IMR-90 (cell line): ENCODE data around the gene CKAP5. TPM values are rescaled to one million over a fixed set of nuclear protein-coding genes. Genes with fewer than 3 reads are reported as not detected.

ENCODE experiments used
- ATAC-seq: fragments of 200-7000 bp; cut with Tn5 transposase; 2 replicates; pipeline ENCODE4 v1.9.1; 2020; ENCODE audit warnings: low read depth, mild to moderate bottlenecking, moderate library complexity
- BruUV-seq: library from RNA; stranded (reverse); fragments of 400-500 nt; replicated peaks from 2 replicates; lab custom pipeline; 2021; lab: Mats Ljungman, UMichigan
- CTCF ChIA-PET: fragments of 300-600 bp; formaldehyde crosslinking; extraction: SDS; loops from one replicate; lab custom pipeline; 2021; ENCODE audit warnings: antibody characterized with exemption; lab: Yijun Ruan, JAX
- POLR2A ChIA-PET: fragments of 300-600 bp; sonication (Branson Sonifier 250); formaldehyde crosslinking; loops from one replicate; lab custom pipeline; 2022; ENCODE audit warnings: antibody characterized with exemption; ENCODE audit not compliant: unreplicated experiment; lab: Charles Lee
- DNase-seq: peaks from one replicate; pipeline ENCODE4 v3.0.0; 2013
- H2AFZ ChIP-seq: replicated peaks from 2 replicates; pipeline ENCODE3; 2013; ENCODE audit warnings: low read length, mild to moderate bottlenecking; ENCODE audit not compliant: poor library complexity
- H2AK5ac ChIP-seq: 2 replicates; pipeline ENCODE4 v1.6.1; 2013; ENCODE audit warnings: low read depth, low read length, inconsistent platforms
- H2AK9ac ChIP-seq: replicated peaks from 2 replicates; pipeline ENCODE3; 2013; ENCODE audit warnings: mild to moderate bottlenecking, low read depth, low read length, moderate library complexity; ENCODE audit not compliant: poor library complexity
- H2BK120ac ChIP-seq: 2 replicates; pipeline ENCODE4 v1.6.1; 2013; ENCODE audit warnings: low read depth, low read length, inconsistent platforms
- H2BK15ac ChIP-seq: 3 replicates; pipeline ENCODE4 v1.6.1; 2013; ENCODE audit warnings: low read depth, low read length, inconsistent platforms
- H2BK20ac ChIP-seq: 2 replicates; pipeline ENCODE4 v1.6.1; 2013; ENCODE audit warnings: low read depth, mild to moderate bottlenecking, inconsistent platforms, low read length, moderate library complexity
- H2BK5ac ChIP-seq: 2 replicates; pipeline ENCODE4 v1.6.1; 2013; ENCODE audit warnings: mild to moderate bottlenecking, low read depth, low read length, inconsistent platforms; ENCODE audit not compliant: poor library complexity, severe bottlenecking
- H3K14ac ChIP-seq: replicated peaks from 2 replicates; pipeline ENCODE4 v1.6.1; 2013; ENCODE audit warnings: low read depth, low read length, inconsistent platforms
- H3K18ac ChIP-seq: 2 replicates; pipeline ENCODE4 v1.6.1; 2013; ENCODE audit warnings: low read depth, low read length, control low read depth
- H3K23ac ChIP-seq: 2 replicates; pipeline ENCODE4 v1.6.1; 2013; ENCODE audit warnings: low read depth, low read length, inconsistent platforms
- H3K27ac ChIP-seq: 2 replicates; pipeline ENCODE4 v1.5.1; 2013; ENCODE audit warnings: mild to moderate bottlenecking, control low read depth, low read length; ENCODE audit not compliant: insufficient read depth
- H3K27me3 ChIP-seq: 2 replicates; pipeline ENCODE4 v1.6.1; 2013; ENCODE audit warnings: low read length; ENCODE audit not compliant: control insufficient read depth, insufficient read depth
- H3K36me3 ChIP-seq: 2 replicates; pipeline ENCODE4 v1.6.1; 2013; ENCODE audit warnings: low read length, mixed read lengths; ENCODE audit not compliant: control insufficient read depth, insufficient read depth
- H3K4ac ChIP-seq: 2 replicates; pipeline ENCODE4 v1.6.1; 2013; ENCODE audit warnings: low read depth, low read length, inconsistent platforms
- H3K4me1 ChIP-seq: 2 replicates; pipeline ENCODE4 v1.6.1; 2013; ENCODE audit warnings: low read length, mixed read lengths; ENCODE audit not compliant: control insufficient read depth, insufficient read depth
- H3K4me2 ChIP-seq: 2 replicates; pipeline ENCODE4 v1.6.1; 2013; ENCODE audit warnings: low read depth, mild to moderate bottlenecking, control low read depth, low read length, moderate library complexity
- H3K4me3 ChIP-seq: 2 replicates; pipeline ENCODE4 v1.5.1; 2013; ENCODE audit warnings: low read depth, mild to moderate bottlenecking, control low read depth, low read length, moderate library complexity; ENCODE audit not compliant: insufficient read depth
- H3K56ac ChIP-seq: 2 replicates; pipeline ENCODE4 v1.6.1; 2013; ENCODE audit warnings: low read length, inconsistent platforms; ENCODE audit not compliant: insufficient read depth; ENCODE audit errors: extremely low read depth
- H3K79me1 ChIP-seq, 2 experiments: 2 replicates each; pipeline ENCODE4 v1.6.1; 2013; ENCODE audit warnings: low read length in 2 of 2, inconsistent platforms in 1 of 2, low read depth in 1 of 2
- H3K9ac ChIP-seq: 2 replicates; pipeline ENCODE4 v1.6.1; 2013; ENCODE audit warnings: low read depth, low read length, control low read depth
- H3K9me1 ChIP-seq: 2 replicates; pipeline ENCODE4 v1.6.1; 2013; ENCODE audit warnings: low read length, inconsistent platforms; ENCODE audit not compliant: insufficient read depth
- H3K9me3 ChIP-seq: 2 replicates; pipeline ENCODE4 v1.6.1; 2013; ENCODE audit warnings: low read length; ENCODE audit not compliant: control insufficient read depth, insufficient read depth
- H4K20me1 ChIP-seq: 2 replicates; pipeline ENCODE4 v1.6.1; 2013; ENCODE audit warnings: low read length, inconsistent platforms; ENCODE audit not compliant: insufficient read depth
- H4K5ac ChIP-seq: 2 replicates; pipeline ENCODE4 v1.6.1; 2013; ENCODE audit warnings: mild to moderate bottlenecking, low read depth, low read length, control low read depth
- H4K8ac ChIP-seq, 2 experiments: 2 replicates each; pipeline ENCODE4 v1.6.1; 2013; ENCODE audit warnings: low read depth in 2 of 2, low read length in 2 of 2, control low read depth in 1 of 2, inconsistent platforms in 1 of 2
- H4K91ac ChIP-seq: 2 replicates; pipeline ENCODE4 v1.6.1; 2013; ENCODE audit warnings: low read depth, low read length, inconsistent platforms; ENCODE audit not compliant: insufficient read depth
- CHD1 ChIP-seq: IDR thresholded peaks from 2 replicates; pipeline ENCODE4 v1.6.1; 2012; ENCODE audit warnings: low read depth, low read length, improper control_type of control experiment
- ELK1 ChIP-seq: fragments of 150-350 bp; IDR thresholded peaks from 2 replicates; pipeline ENCODE4 v1.6.1; 2016; ENCODE audit warnings: low read depth, mild to moderate bottlenecking, low read length, moderate library complexity, borderline replicate concordance
- NFE2L2 ChIP-seq: fragments of 150-350 bp; IDR thresholded peaks from 2 replicates; pipeline ENCODE4 v1.6.1; 2016; ENCODE audit warnings: low read depth, mild to moderate bottlenecking, low read length
- POLR2A ChIP-seq: IDR thresholded peaks from 2 replicates; pipeline ENCODE4 v1.6.1; 2012; ENCODE audit warnings: mild to moderate bottlenecking, low read depth, low read length
- SMC3 ChIP-seq: fragments of 150-350 bp; IDR thresholded peaks from 2 replicates; pipeline ENCODE4 v1.6.1; 2016; ENCODE audit warnings: low read depth, mild to moderate bottlenecking, antibody characterized with exemption, low read length, moderate library complexity
- WGBS, 2 experiments: methylation state at CpG; one replicate each; pipeline versions ENCODE4 v1.1.5 to v1.1.7; 2013; ENCODE audit warnings: missing lambda C conversion rate in 2 of 2; ENCODE audit not compliant: insufficient read length in 1 of 2; ENCODE audit errors: extremely low coverage in 2 of 2; 5-methylcytosine and 5-hydroxymethylcytosine counted together
- dilution Hi-C: fragments of 300-500 bp; cut with HindIII; formaldehyde crosslinking; loops from one replicate; pipeline ENCODE4 v1.14.3; 2018; ENCODE audit warnings: low sequenced_read_pairs; ENCODE audit not compliant: unreplicated experiment
- in situ Hi-C: fragments of 300-500 bp; cut with MboI; formaldehyde crosslinking; loops from 3 replicates; pipeline ENCODE4 v1.14.3; 2019; ENCODE audit warnings: low sequenced_read_pairs, inconsistent platforms, mixed read lengths
- intact Hi-C: fragments of 100-400 bp; cut with micrococcal nuclease; formaldehyde crosslinking; loops from 2 replicates; pipeline ENCODE4 v1.10.0; 2022
- polyA plus RNA-seq, 3 experiments: library from polyadenylated mRNA; depleted of rRNA; stranded (reverse); fragments of >200 nt; gene quantifications; 2 replicates each; pipeline ENCODE4 v1.2.3, GENCODE V29; 2012; ENCODE audit warnings: low replicate concordance in 1 of 3
- total RNA-seq: library from RNA; depleted of rRNA; stranded (reverse); fragments of >200 nt; gene quantifications from 2 replicates; pipeline ENCODE4 v1.2.3, GENCODE V29; 2012

CKAP5 gene
- total and polyA plus RNA-seq, 2 of the 4 experiments (the other 2 are of a cell fraction), result 59.5 to 79.2 TPM

- TF ChIP-seq ELK1 (no peak), SMC3 (no peak), POLR2A (peak; percentile 59; the same call in 1 of the 2 replicates), CHD1 (no peak)
Measured at GRCh38 chr11:46845740-46846509, at the start of gene CKAP5 (continued).

GRCh38 chr11:46895821-46896220, 49.7 kb upstream of the CKAP5 start:
- Histone ChIP-seq H3K27me3 (no peaks in the 10 kb centered on the region), H3K79me1 (no peaks in the 10 kb centered on the region), H3K56ac (no peak overlapping the region), H4K5ac (no peak overlapping the region), H3K23ac (no peak overlapping the region), H3K9ac (no peak overlapping the region), H4K20me1 (no peaks in the 10 kb centered on the region), H4K91ac (no peak overlapping the region), H3K9me3 (no peaks in the 10 kb centered on the region), H2AK9ac (no peak overlapping the region), H3K9me1 (peaks cover 3% of the 10 kb centered on the region; the same call in 1 of the 2 replicates), H3K4me3 (no peak overlapping the region), H3K36me3 (peaks cover 7% of the 10 kb centered on the region), H2BK5ac (no peak overlapping the region), H2AK5ac (no peak overlapping the region), H3K18ac (no peak overlapping the region), H2BK20ac (no peak overlapping the region), H3K14ac (no peak overlapping the region), H3K4ac (no peak overlapping the region), H2AFZ (no peak overlapping the region), H2BK15ac (no peak overlapping the region), H3K27ac (no peak overlapping the region), H2BK120ac (no peak overlapping the region), H3K4me2 (no peak overlapping the region), H3K4me1 (no peaks in the 10 kb centered on the region), H4K8ac (no peak overlapping the region)
- intact Hi-C loops, result no loop called here
- TF ChIP-seq NFE2L2, result no peak
- ChIA-PET POLR2A (no interaction called here), CTCF (interaction anchor here (1.4 kb wide), 1 partner anchor 252 kb away, joined by 4 read pairs; no protein-coding TSS in a partner anchor)
- DNase-seq (no peak), ATAC-seq (no peak)
- in situ Hi-C loops, result loop anchor here (25.0 kb wide), 1 partner anchor 466 kb away; the partner anchor contains the start of gene MYBPC3
- no TSS peak for BruUV-seq
- dilution Hi-C loops, result no loop called here
- WGBS, 2 experiments, result 78% methylated on average over 6 of the region's 10 CpGs; no CpG with 5 or more reads in 1 of the 2 experiments
